ENCODE data around the gene AGTR2.
"Not testable (repeated sequence)": the region's sequence is repeated elsewhere in the genome, so short reads cannot be mapped to it uniquely, and the experiment has no call there.

Gene AGTR2, protein sequence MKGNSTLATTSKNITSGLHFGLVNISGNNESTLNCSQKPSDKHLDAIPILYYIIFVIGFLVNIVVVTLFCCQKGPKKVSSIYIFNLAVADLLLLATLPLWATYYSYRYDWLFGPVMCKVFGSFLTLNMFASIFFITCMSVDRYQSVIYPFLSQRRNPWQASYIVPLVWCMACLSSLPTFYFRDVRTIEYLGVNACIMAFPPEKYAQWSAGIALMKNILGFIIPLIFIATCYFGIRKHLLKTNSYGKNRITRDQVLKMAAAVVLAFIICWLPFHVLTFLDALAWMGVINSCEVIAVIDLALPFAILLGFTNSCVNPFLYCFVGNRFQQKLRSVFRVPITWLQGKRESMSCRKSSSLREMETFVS

DNA sequence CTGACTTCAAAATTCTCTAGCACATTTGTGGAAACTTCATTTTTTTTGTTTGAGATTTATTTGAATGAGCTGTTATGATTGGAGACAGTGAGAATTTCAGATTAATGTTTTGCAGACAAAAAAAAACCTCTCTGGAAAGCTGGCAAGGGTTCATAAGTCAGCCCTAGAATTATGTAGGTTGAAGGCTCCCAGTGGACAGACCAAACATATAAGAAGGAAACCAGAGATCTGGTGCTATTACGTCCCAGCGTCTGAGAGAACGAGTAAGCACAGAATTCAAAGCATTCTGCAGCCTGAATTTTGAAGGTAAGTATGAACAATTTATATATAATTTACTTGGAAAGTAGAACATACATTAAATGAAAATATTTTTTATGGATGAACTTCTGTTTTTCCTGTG is at the start of gene AGTR2:
Gene AGTR2 (plus strand): TSS at position 234 of the 400 bp plus-strand sequence. CDS start 1,537 bp downstream, outside the sequence.
- Histone ChIP-seq H3K27ac (ENCODE audit: low read length) (no peak within 1 kb of the TSS), H3K4me1 (ENCODE audit: control insufficient read depth, insufficient read depth, low read length) (no peaks in the 10 kb centered on the region), H3K36me3 (ENCODE audit: control insufficient read depth in 2 of 2, insufficient read depth in 2 of 2, low read length in 2 of 2) (no peaks in the 10 kb centered on the region), H3K9ac (ENCODE audit: low read length in 2 of 2) (no peak within 1 kb of the TSS), H3K4me3 (ENCODE audit: low read length in 2 of 2) (no peak within 1 kb of the TSS), H3K27me3 (ENCODE audit: control insufficient read depth in 1 of 2, insufficient read depth in 2 of 2, low read length in 2 of 2) (no peaks in the 10 kb centered on the region), H3K9me3 (ENCODE audit: control insufficient read depth in 2 of 2, low read length in 2 of 2) (no peaks in the 10 kb centered on the region)

DNA sequence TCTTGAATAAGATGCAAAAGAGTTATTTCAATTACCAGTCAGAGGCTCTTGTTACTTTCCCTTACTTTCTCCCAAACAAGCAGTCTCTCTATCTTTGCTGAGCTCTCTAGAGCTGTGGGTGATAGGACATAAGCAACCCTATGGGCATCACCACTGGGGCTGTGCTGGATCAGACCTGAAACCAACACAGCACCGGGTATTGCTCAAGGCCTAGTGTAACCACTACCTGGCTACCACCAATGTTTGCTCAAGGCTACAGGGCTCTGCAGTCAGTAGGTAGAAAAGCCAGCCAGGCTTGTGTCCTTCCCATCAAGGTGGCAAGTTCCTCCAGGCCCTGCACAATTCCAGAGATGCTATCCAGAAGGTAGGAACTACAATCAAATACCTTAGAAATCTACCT is 35.3 kb upstream of the AGTR2 start:
- Histone ChIP-seq H3K27me3 (ENCODE audit: control insufficient read depth in 1 of 2, insufficient read depth in 2 of 2, low read length in 2 of 2) (peaks cover 0 to 10% of the 10 kb centered on the region in 2 donors), H3K9me3 (ENCODE audit: control insufficient read depth in 2 of 2, low read length in 2 of 2) (no peaks in the 10 kb centered on the region), H3K4me3 (ENCODE audit: low read length in 2 of 2) (no peak overlapping the region), H3K36me3 (ENCODE audit: control insufficient read depth in 2 of 2, insufficient read depth in 2 of 2, low read length in 2 of 2) (no peaks in the 10 kb centered on the region), H3K27ac (ENCODE audit: low read length) (no peak overlapping the region), H3K9ac (ENCODE audit: low read length in 2 of 2) (no peak overlapping the region), H3K4me1 (ENCODE audit: control insufficient read depth, insufficient read depth, low read length) (no peaks in the 10 kb centered on the region)

DNA sequence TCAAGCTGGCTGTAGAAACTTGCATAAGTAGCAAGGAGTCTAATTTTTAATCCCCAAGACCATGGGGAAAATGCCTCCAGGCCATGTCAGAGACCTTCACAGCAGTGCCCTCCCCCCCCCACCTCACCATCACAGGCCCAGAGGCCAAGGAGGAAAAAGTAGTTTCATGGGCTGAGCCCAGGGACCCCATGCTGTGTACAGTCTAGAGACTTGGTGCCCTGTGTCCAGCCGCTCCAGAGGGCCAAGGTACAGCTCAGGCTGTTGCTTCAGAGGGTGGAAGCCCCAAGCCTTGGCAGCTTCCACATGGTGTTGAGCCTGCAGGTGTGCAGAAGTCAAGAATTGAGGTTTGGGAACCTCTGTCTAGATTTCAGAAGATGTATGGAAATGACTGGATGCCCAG is 29.3 kb upstream of the AGTR2 start:
- H3K9ac ChIP-seq (ENCODE audit: low read length in 2 of 2); H3K9me3 ChIP-seq (ENCODE audit: control insufficient read depth in 2 of 2, low read length in 2 of 2); H3K27ac ChIP-seq (ENCODE audit: low read length); H3K36me3 ChIP-seq (ENCODE audit: control insufficient read depth in 2 of 2, insufficient read depth in 2 of 2, low read length in 2 of 2); H3K27me3 ChIP-seq (ENCODE audit: control insufficient read depth in 1 of 2, insufficient read depth in 2 of 2, low read length in 2 of 2); H3K4me1 ChIP-seq (ENCODE audit: control insufficient read depth, insufficient read depth, low read length); H3K4me3 ChIP-seq (ENCODE audit: low read length in 2 of 2): not testable (repeated sequence)

DNA sequence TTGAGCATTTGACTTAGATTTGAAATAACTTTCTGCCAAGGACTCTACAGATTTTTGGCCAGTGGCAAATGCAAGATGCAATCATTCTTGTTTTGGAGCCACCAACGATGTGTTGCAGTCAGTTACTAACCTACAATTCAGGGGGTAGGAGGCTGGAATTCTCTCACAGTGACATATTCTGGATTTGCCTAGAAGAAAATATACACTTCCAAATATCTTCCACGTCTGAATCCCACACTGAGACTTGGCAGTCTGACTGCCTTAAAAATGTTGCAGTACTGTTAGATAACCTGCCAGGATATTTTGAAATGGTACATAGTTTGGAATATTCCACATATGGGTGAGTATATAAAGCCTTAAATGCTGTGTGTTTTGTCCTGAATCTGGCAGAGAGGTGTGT is 27.6 kb upstream of the AGTR2 start:
- H3K27ac ChIP-seq (ENCODE audit: low read length): no peak overlapping the region
- no peaks in the 10 kb centered on the region for H3K9me3 ChIP-seq (ENCODE audit: control insufficient read depth in 2 of 2, low read length in 2 of 2)
- H3K27me3 ChIP-seq (ENCODE audit: control insufficient read depth in 1 of 2, insufficient read depth in 2 of 2, low read length in 2 of 2): no peaks in the 10 kb centered on the region
- H3K4me3 ChIP-seq (ENCODE audit: low read length in 2 of 2): no peak overlapping the region
- H3K36me3 ChIP-seq (ENCODE audit: control insufficient read depth in 2 of 2, insufficient read depth in 2 of 2, low read length in 2 of 2): no peaks in the 10 kb centered on the region
- H3K4me1 ChIP-seq (ENCODE audit: control insufficient read depth, insufficient read depth, low read length): no peaks in the 10 kb centered on the region
- no peak overlapping the region for H3K9ac ChIP-seq (ENCODE audit: low read length in 2 of 2)

DNA sequence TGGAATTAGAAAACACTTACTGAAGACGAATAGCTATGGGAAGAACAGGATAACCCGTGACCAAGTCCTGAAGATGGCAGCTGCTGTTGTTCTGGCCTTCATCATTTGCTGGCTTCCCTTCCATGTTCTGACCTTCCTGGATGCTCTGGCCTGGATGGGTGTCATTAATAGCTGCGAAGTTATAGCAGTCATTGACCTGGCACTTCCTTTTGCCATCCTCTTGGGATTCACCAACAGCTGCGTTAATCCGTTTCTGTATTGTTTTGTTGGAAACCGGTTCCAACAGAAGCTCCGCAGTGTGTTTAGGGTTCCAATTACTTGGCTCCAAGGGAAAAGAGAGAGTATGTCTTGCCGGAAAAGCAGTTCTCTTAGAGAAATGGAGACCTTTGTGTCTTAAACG is 2.4 kb downstream of the AGTR2 start:
- H3K9me3 ChIP-seq (ENCODE audit: control insufficient read depth in 2 of 2, low read length in 2 of 2): no peaks in the 10 kb centered on the region
- H3K9ac ChIP-seq (ENCODE audit: low read length in 2 of 2): no peak overlapping the region
- H3K36me3 ChIP-seq (ENCODE audit: control insufficient read depth in 2 of 2, insufficient read depth in 2 of 2, low read length in 2 of 2): no peaks in the 10 kb centered on the region
- no peak overlapping the region for H3K4me3 ChIP-seq (ENCODE audit: low read length in 2 of 2)
- no peaks in the 10 kb centered on the region for H3K4me1 ChIP-seq (ENCODE audit: control insufficient read depth, insufficient read depth, low read length)
- H3K27me3 ChIP-seq (ENCODE audit: control insufficient read depth in 1 of 2, insufficient read depth in 2 of 2, low read length in 2 of 2): no peaks in the 10 kb centered on the region
- H3K27ac ChIP-seq (ENCODE audit: low read length): no peak overlapping the region

DNA sequence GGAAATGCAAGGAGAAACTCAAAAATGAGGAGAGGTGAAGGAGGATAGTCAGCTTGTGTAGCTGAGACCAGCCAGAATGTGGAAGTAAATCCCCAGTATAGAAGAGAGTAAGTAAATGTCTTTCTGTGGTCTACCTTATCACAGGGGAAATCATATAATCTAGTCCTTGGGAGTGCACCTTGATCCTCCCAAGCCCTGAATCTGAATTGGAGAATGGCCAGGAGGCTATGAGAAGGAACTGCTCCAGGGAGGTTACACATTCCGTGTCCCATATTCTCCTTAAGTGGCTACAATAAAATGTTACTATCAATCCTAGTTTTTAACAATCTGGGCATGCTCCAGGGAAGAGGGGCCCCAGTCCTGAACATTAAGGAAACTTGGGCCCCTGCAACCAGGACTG is 10.8 kb downstream of the AGTR2 start:
- H3K27me3 ChIP-seq (ENCODE audit: control insufficient read depth in 1 of 2, insufficient read depth in 2 of 2, low read length in 2 of 2): peaks cover 0 to 2% of the 10 kb centered on the region in 2 donors
- H3K9ac ChIP-seq (ENCODE audit: low read length in 2 of 2): no peak overlapping the region
- no peaks in the 10 kb centered on the region for H3K36me3 ChIP-seq (ENCODE audit: control insufficient read depth in 2 of 2, insufficient read depth in 2 of 2, low read length in 2 of 2)
- H3K4me3 ChIP-seq (ENCODE audit: low read length in 2 of 2): no peak overlapping the region
- peaks cover 0 to 4% of the 10 kb centered on the region in 2 donors for H3K9me3 ChIP-seq (ENCODE audit: control insufficient read depth in 2 of 2, low read length in 2 of 2)
- H3K27ac ChIP-seq (ENCODE audit: low read length): no peak overlapping the region
- H3K4me1 ChIP-seq (ENCODE audit: control insufficient read depth, insufficient read depth, low read length): no peaks in the 10 kb centered on the region

DNA sequence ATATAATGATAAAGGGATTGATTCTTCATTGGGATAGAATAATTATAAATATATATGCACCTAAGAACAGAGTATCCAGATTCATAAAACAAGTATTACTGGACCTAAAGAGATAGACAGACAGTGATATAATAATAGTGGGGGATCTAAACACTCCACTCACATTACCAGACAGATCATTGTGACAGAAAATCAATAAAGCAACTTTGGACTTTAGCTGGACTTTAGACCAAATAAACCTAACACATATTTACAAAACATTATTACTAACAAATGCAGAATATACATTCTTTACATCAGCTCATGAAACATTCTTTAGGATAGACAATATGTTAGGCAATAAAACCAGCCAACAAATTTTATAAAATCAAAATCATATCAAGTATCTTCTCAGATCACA is 14.6 kb downstream of the AGTR2 start:
- H3K4me1 ChIP-seq (ENCODE audit: control insufficient read depth, insufficient read depth, low read length): no peaks in the 10 kb centered on the region
- H3K9me3 ChIP-seq (ENCODE audit: control insufficient read depth in 2 of 2, low read length in 2 of 2): peaks cover 0 to 4% of the 10 kb centered on the region in 2 donors
- peaks cover 0 to 2% of the 10 kb centered on the region in 2 donors for H3K27me3 ChIP-seq (ENCODE audit: control insufficient read depth in 1 of 2, insufficient read depth in 2 of 2, low read length in 2 of 2)
- no peak overlapping the region for H3K27ac ChIP-seq (ENCODE audit: low read length)
- H3K36me3 ChIP-seq (ENCODE audit: control insufficient read depth in 2 of 2, insufficient read depth in 2 of 2, low read length in 2 of 2): no peaks in the 10 kb centered on the region
- no peak overlapping the region for H3K9ac ChIP-seq (ENCODE audit: low read length in 2 of 2)
- no peak overlapping the region for H3K4me3 ChIP-seq (ENCODE audit: low read length in 2 of 2)

DNA sequence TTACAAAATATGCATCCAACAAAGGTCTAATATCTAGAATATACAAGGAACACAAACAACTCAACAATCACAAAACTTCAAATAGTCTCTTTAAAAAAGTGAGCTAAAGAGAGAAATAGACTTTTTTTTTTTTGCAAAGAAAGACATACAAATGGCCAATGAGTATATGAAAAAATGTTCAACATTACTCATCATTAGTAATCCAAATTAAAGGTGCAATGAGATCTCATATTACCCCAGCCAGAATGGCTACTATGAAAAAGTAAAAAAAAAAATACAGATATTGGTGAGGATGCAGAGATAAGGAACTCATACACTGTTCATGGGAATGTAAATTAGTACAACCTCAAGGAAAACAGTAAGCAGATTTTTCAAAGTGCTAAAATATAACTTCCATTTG is 24.1 kb downstream of the AGTR2 start:
- Histone ChIP-seq H3K36me3 (ENCODE audit: control insufficient read depth in 2 of 2, insufficient read depth in 2 of 2, low read length in 2 of 2) (no peaks in the 10 kb centered on the region), H3K4me1 (ENCODE audit: control insufficient read depth, insufficient read depth, low read length) (no peaks in the 10 kb centered on the region), H3K27ac (ENCODE audit: low read length) (no peak overlapping the region)

DNA sequence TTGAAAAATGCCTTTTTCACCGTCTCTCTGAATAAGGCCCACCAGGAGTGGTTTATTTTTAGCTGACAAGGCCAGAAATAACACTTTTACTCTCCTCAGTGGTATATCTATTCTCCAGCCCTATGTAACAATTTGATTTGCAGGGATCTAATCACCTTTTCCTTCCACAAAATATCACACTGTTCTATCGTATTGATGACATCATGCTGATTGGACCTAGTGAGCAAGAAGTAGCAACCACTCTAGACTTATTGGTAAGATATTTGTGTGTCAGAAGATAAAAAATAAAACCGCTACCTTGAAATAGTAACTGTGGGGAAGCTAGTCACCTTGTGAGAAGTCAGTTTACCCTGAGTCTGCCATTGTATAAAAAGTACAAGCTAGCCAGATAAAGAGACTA is 27.7 kb downstream of the AGTR2 start:
- Histone ChIP-seq H3K27me3 (ENCODE audit: control insufficient read depth in 1 of 2, insufficient read depth in 2 of 2, low read length in 2 of 2) (no peaks in the 10 kb centered on the region), H3K9ac (ENCODE audit: low read length in 2 of 2) (no peak overlapping the region), H3K4me1 (ENCODE audit: control insufficient read depth, insufficient read depth, low read length) (no peaks in the 10 kb centered on the region), H3K36me3 (ENCODE audit: control insufficient read depth in 2 of 2, insufficient read depth in 2 of 2, low read length in 2 of 2) (no peaks in the 10 kb centered on the region), H3K27ac (ENCODE audit: low read length) (no peak overlapping the region), H3K9me3 (ENCODE audit: control insufficient read depth in 2 of 2, low read length in 2 of 2) (no peaks in the 10 kb centered on the region), H3K4me3 (ENCODE audit: low read length in 2 of 2) (no peak overlapping the region)

More for the DNA sequence above, 24.1 kb downstream of the AGTR2 start:
- H3K27me3 ChIP-seq (ENCODE audit: control insufficient read depth in 1 of 2, insufficient read depth in 2 of 2, low read length in 2 of 2): no peaks in the 10 kb centered on the region
- no peak overlapping the region for H3K9ac ChIP-seq (ENCODE audit: low read length in 2 of 2)
- no peak overlapping the region for H3K4me3 ChIP-seq (ENCODE audit: low read length in 2 of 2)
- no peaks in the 10 kb centered on the region for H3K9me3 ChIP-seq (ENCODE audit: control insufficient read depth in 2 of 2, low read length in 2 of 2)

DNA sequence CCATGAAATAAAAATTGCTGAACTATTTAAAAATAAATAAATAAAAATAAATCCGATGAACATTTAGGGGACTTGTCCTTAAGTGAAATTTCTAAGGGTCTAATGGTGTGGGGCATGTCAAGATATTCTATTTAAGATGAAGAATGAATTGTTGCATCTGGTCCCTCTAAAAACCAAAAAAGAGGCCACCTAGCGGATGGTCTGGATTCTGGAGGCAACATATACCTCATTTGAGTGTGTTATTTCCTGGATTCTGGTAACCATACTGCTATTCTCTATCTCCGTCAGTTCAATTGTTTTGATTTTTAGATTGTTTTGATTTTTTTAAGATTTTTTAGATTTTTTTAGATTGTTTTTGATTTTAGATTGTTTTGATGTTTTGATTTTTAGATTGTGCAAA is 28.3 kb downstream of the AGTR2 start:
- Histone ChIP-seq H3K4me1 (ENCODE audit: control insufficient read depth, insufficient read depth, low read length) (no peaks in the 10 kb centered on the region), H3K36me3 (ENCODE audit: control insufficient read depth in 2 of 2, insufficient read depth in 2 of 2, low read length in 2 of 2) (no peaks in the 10 kb centered on the region), H3K27me3 (ENCODE audit: control insufficient read depth in 1 of 2, insufficient read depth in 2 of 2, low read length in 2 of 2) (no peaks in the 10 kb centered on the region), H3K27ac (ENCODE audit: low read length) (no peak overlapping the region), H3K4me3 (ENCODE audit: low read length in 2 of 2) (no peak overlapping the region), H3K9me3 (ENCODE audit: control insufficient read depth in 2 of 2, low read length in 2 of 2) (no peaks in the 10 kb centered on the region), H3K9ac (ENCODE audit: low read length in 2 of 2) (no peak overlapping the region)

DNA sequence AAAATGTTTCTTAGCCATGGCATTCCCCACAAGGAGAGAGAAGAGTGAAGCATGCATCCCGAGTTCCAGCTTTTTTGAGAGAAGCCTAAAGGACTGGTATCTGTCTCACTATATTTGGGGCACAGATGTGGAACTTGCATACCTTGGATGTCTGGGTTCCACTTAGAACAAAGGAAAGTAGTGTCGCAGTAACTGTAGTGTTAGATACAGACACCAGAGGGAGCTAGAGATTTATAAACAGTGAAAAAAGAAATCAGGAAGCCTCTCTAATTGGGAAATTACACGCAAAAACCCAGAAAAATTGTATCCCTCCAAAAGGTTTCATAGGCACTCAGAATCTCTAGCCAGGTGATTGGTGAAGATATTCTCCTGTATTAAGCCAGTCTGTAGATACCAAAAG is 34.4 kb downstream of the AGTR2 start:
- Histone ChIP-seq H3K27me3 (ENCODE audit: control insufficient read depth in 1 of 2, insufficient read depth in 2 of 2, low read length in 2 of 2) (no peaks in the 10 kb centered on the region), H3K9ac (ENCODE audit: low read length in 2 of 2) (no peak overlapping the region), H3K9me3 (ENCODE audit: control insufficient read depth in 2 of 2, low read length in 2 of 2) (no peaks in the 10 kb centered on the region), H3K4me1 (ENCODE audit: control insufficient read depth, insufficient read depth, low read length) (no peaks in the 10 kb centered on the region), H3K27ac (ENCODE audit: low read length) (no peak overlapping the region), H3K36me3 (ENCODE audit: control insufficient read depth in 2 of 2, insufficient read depth in 2 of 2, low read length in 2 of 2) (no peaks in the 10 kb centered on the region), H3K4me3 (ENCODE audit: low read length in 2 of 2) (no peak overlapping the region)
